Measurements from ENCODE around the gene ANKS1B. TPM values are rescaled to one million over a fixed set of nuclear protein-coding genes. Genes with fewer than 3 reads are reported as not detected.

The ANKS1B gene
- total RNA-seq, 1 experiment from 2014 or later = 9.7 TPM

DNA sequence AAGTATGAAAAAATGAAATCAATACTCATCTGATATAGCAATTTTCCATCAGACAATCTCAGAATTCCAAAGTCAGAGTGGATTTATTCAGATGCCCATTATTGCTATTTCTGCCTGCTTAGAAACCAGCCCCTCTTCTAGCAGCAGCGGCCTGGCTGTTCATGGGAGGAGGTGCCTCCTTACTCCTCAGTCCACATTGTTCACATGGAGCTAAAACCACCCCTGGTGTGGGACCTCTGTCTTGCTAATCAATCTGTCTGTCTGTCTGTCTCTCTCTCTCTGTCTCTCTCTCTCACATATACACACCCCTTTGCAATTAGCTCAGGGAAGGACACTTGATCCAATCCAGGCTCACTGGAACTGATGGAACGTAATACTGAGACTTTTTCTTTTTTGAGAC lies 1163.5 kb downstream of the ANKS1B start:
- in situ Hi-C loops (cut with HindIII; ENCODE audit: low pct_unique_long_range_greater_than_20kb, low sequenced_read_pairs) = no loop called here
- Histone ChIP-seq H3K4me1 (ENCODE audit: control insufficient read depth, insufficient read depth, low read length) (no peaks in the 10 kb centered on the region), H3K36me3 (ENCODE audit: control insufficient read depth, insufficient read depth, low read length) (no peaks in the 10 kb centered on the region), H3K27me3 (ENCODE audit: control insufficient read depth, insufficient read depth, low read length) (peaks cover 6% of the 10 kb centered on the region; the same call in 1 of the 2 replicates), H3K4me3 (ENCODE audit: low read depth in 2 of 2, low read length in 2 of 2) (no peak overlapping the region), H3K9me3 (ENCODE audit: control insufficient read depth, insufficient read depth, low read depth, low read length) (no peaks in the 10 kb centered on the region), H3K27ac (ENCODE audit: low read length) (no peak overlapping the region)
- ATAC-seq = no peak
- DNase-seq (ENCODE audit: low read depth, low spot score) = no peak
- ChIA-PET POLR2A (no interaction called here), CTCF (no interaction called here)
- no TSS peak for BruUV-seq (replicated peaks)
- intact Hi-C loops (cut with micrococcal nuclease; ENCODE audit: unreplicated experiment) = no loop called here
- TF ChIP-seq, protein P1, sequence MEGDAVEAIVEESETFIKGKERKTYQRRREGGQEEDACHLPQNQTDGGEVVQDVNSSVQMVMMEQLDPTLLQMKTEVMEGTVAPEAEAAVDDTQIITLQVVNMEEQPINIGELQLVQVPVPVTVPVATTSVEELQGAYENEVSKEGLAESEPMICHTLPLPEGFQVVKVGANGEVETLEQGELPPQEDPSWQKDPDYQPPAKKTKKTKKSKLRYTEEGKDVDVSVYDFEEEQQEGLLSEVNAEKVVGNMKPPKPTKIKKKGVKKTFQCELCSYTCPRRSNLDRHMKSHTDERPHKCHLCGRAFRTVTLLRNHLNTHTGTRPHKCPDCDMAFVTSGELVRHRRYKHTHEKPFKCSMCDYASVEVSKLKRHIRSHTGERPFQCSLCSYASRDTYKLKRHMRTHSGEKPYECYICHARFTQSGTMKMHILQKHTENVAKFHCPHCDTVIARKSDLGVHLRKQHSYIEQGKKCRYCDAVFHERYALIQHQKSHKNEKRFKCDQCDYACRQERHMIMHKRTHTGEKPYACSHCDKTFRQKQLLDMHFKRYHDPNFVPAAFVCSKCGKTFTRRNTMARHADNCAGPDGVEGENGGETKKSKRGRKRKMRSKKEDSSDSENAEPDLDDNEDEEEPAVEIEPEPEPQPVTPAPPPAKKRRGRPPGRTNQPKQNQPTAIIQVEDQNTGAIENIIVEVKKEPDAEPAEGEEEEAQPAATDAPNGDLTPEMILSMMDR (IDR thresholded peaks at IDR 0.05) = no peak

DNA sequence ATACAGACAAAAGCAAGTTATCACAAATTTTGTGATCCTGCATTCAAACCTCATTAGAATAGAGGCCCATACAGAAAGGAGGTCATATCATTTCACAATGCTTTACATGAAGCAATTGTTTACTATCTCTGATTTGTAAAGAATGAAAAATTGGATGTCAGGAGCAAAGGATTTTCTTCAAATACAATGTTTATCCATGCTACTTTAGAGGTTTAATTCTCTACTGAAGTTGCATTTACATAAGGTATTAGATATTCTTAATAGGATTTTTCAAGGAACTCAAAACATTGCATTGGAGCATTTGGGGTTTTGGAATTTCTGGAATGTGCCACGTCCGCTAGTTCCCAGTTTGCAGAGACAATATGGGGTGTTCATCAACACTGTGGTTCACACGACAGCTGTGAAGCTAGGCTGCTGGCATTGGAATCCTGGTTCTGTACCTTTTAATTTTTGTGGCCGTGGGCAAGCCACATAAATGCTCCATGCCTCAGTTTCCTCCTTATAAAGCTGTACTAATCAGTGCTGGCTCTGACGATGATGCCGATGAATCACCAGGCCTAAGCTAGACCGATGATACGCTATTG lies 1164.8 kb downstream of the ANKS1B start:
- intact Hi-C loops (cut with micrococcal nuclease; ENCODE audit: unreplicated experiment) (no loop called here), in situ Hi-C loops (cut with HindIII; ENCODE audit: low pct_unique_long_range_greater_than_20kb, low sequenced_read_pairs) (no loop called here)
- CTCF ChIA-PET = no interaction called here
- Histone ChIP-seq H3K27me3 (ENCODE audit: control insufficient read depth, insufficient read depth, low read length) (peaks cover 6% of the 10 kb centered on the region; the same call in 1 of the 2 replicates), H3K4me3 (ENCODE audit: low read depth in 2 of 2, low read length in 2 of 2) (no peak overlapping the region), H3K36me3 (ENCODE audit: control insufficient read depth, insufficient read depth, low read length) (no peaks in the 10 kb centered on the region), H3K4me1 (ENCODE audit: control insufficient read depth, insufficient read depth, low read length) (no peaks in the 10 kb centered on the region), H3K9me3 (ENCODE audit: control insufficient read depth, insufficient read depth, low read depth, low read length) (no peaks in the 10 kb centered on the region), H3K27ac (ENCODE audit: low read length) (no peak overlapping the region)
- ATAC-seq = no peak
- POLR2A ChIA-PET = no interaction called here
- DNase-seq (ENCODE audit: low read depth, low spot score) = no peak
- BruUV-seq (replicated peaks) = no TSS peak
- TF ChIP-seq TCF7L2 (IDR thresholded peaks at IDR 0.05; ENCODE audit: low read depth, low read length) = no peak
- TF ChIP-seq SIN3A (IDR thresholded peaks at IDR 0.05; ENCODE audit: borderline replicate concordance, insufficient read depth, low read depth, low read length) = no peak
- TF ChIP-seq, protein P1 (IDR thresholded peaks at IDR 0.05) = no peak
- TF ChIP-seq POLR2AphosphoS5 (IDR thresholded peaks at IDR 0.05; ENCODE audit: low read depth, low read length) = no peak
- TF ChIP-seq, protein P2, sequence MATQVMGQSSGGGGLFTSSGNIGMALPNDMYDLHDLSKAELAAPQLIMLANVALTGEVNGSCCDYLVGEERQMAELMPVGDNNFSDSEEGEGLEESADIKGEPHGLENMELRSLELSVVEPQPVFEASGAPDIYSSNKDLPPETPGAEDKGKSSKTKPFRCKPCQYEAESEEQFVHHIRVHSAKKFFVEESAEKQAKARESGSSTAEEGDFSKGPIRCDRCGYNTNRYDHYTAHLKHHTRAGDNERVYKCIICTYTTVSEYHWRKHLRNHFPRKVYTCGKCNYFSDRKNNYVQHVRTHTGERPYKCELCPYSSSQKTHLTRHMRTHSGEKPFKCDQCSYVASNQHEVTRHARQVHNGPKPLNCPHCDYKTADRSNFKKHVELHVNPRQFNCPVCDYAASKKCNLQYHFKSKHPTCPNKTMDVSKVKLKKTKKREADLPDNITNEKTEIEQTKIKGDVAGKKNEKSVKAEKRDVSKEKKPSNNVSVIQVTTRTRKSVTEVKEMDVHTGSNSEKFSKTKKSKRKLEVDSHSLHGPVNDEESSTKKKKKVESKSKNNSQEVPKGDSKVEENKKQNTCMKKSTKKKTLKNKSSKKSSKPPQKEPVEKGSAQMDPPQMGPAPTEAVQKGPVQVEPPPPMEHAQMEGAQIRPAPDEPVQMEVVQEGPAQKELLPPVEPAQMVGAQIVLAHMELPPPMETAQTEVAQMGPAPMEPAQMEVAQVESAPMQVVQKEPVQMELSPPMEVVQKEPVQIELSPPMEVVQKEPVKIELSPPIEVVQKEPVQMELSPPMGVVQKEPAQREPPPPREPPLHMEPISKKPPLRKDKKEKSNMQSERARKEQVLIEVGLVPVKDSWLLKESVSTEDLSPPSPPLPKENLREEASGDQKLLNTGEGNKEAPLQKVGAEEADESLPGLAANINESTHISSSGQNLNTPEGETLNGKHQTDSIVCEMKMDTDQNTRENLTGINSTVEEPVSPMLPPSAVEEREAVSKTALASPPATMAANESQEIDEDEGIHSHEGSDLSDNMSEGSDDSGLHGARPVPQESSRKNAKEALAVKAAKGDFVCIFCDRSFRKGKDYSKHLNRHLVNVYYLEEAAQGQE (IDR thresholded peaks at IDR 0.05; ENCODE audit: insufficient read depth in 1 of 2, low read depth in 2 of 2, low read length in 1 of 2) = no peak
